ENCODE data around the gene TUBGCP4.

- TF ChIP-seq CTCF (IDR thresholded peaks at IDR 0.05; ENCODE audit: insufficient read depth, low read length), result no peak
- TF ChIP-seq REST (IDR thresholded peaks at IDR 0.05; ENCODE audit: insufficient replicate concordance, low read depth), result no peak
- no peak for TF ChIP-seq POLR2AphosphoS5 (IDR thresholded peaks at IDR 0.05; ENCODE audit: low read depth)
- no peak for TF ChIP-seq GABPA (IDR thresholded peaks at IDR 0.05; ENCODE audit: low read depth)
- no peak for TF ChIP-seq SPI1 (IDR thresholded peaks at IDR 0.05; ENCODE audit: borderline replicate concordance, low read depth)
Observed at GRCh38 chr15:43352693-43353382, 18.1 kb upstream of the TUBGCP4 start.

All from HL-60 (cell line).